ENCODE data around the gene MCEE. TPM values are rescaled to one million over a fixed set of nuclear protein-coding genes. Genes with fewer than 3 reads are reported as not detected.
"Not testable (repeated sequence)": the region's sequence is repeated elsewhere in the genome, so short reads cannot be mapped to it uniquely, and the experiment has no call there.

The MCEE gene
- total RNA-seq (32.7 and 32.8 TPM in 2 replicates), polyA plus RNA-seq (51.1 and 57.5 TPM in 2 replicates)

- Histone ChIP-seq H3K4me1 (ENCODE audit: low read depth) (no peaks in the 10 kb centered on the region), H3K4me3 (peak within 1 kb of the TSS; percentile 74), H3K36me3 (peaks cover 19% of the 10 kb centered on the region), H3K9me3 (ENCODE audit: low read depth) (no peaks in the 10 kb centered on the region), H3K27ac (peak within 1 kb of the TSS; percentile 97), H3K27me3 (no peaks in the 10 kb centered on the region)
- TF ChIP-seq CTCF (IDR thresholded peaks at IDR 0.05; ENCODE audit: low read depth, low read length), result no peak
- peak; percentile 94 to 95 for DNase-seq (ENCODE audit: low read depth in 1 of 2, low spot score in 1 of 2)
Observed at GRCh38 chr2:71130152-71130904, at the start of gene MCEE, which contains the start of gene MPHOSPH10. Gene MCEE, minus strand, starts transcription at chr2:71130229. Its CDS starts 10 bp downstream, at chr2:71130219. Gene MPHOSPH10, plus strand, starts transcription at chr2:71130634. Its CDS starts 32 bp downstream, at chr2:71130666.

GRCh38 chr2:71178836-71179235, 48.8 kb upstream of the MCEE start:
- H3K4me1 ChIP-seq (ENCODE audit: low read depth); DNase-seq (ENCODE audit: low read depth in 1 of 2, low spot score in 1 of 2); H3K36me3 ChIP-seq; H3K27me3 ChIP-seq; H3K4me3 ChIP-seq; H3K9me3 ChIP-seq (ENCODE audit: low read depth); H3K27ac ChIP-seq: not testable (repeated sequence)

- no peaks in the 10 kb centered on the region for H3K27me3 ChIP-seq
- DNase-seq (ENCODE audit: low read depth in 1 of 2, low spot score in 1 of 2), result no peak
- H3K27ac ChIP-seq, result no peak overlapping the region
Observed at GRCh38 chr2:71174207-71174606, 44.2 kb upstream of the MCEE start.

GRCh38 chr2:71173096-71173495, 43.1 kb upstream of the MCEE start:
- Histone ChIP-seq H3K36me3 (no peaks in the 10 kb centered on the region), H3K27me3 (no peaks in the 10 kb centered on the region), H3K4me1 (ENCODE audit: low read depth) (peaks cover 5% of the 10 kb centered on the region), H3K27ac (no peak overlapping the region), H3K4me3 (no peak overlapping the region), H3K9me3 (ENCODE audit: low read depth) (no peaks in the 10 kb centered on the region)
- TF ChIP-seq CTCF (IDR thresholded peaks at IDR 0.05; ENCODE audit: low read depth, low read length), result no peak
- no peak for DNase-seq (ENCODE audit: low read depth in 1 of 2, low spot score in 1 of 2)

More at GRCh38 chr2:71174207-71174606, 44.2 kb upstream of the MCEE start:
- H3K4me3 ChIP-seq, result no peak overlapping the region
- TF ChIP-seq CTCF (IDR thresholded peaks at IDR 0.05; ENCODE audit: low read depth, low read length), result no peak
- no peaks in the 10 kb centered on the region for H3K9me3 ChIP-seq (ENCODE audit: low read depth)
- peaks cover 5% of the 10 kb centered on the region for H3K4me1 ChIP-seq (ENCODE audit: low read depth)
- H3K36me3 ChIP-seq, result no peaks in the 10 kb centered on the region

GRCh38 chr2:71166812-71167211, 36.8 kb upstream of the MCEE start:
- no peak for TF ChIP-seq CTCF (IDR thresholded peaks at IDR 0.05; ENCODE audit: low read depth, low read length)
- no peak overlapping the region for H3K4me3 ChIP-seq
- H3K9me3 ChIP-seq (ENCODE audit: low read depth), result no peaks in the 10 kb centered on the region

GRCh38 chr2:71157124-71157793, 27.2 kb upstream of the MCEE start:
- DNase-seq (ENCODE audit: low read depth in 1 of 2, low spot score in 1 of 2), result peak; percentile 50 to 87
- Histone ChIP-seq H3K4me1 (ENCODE audit: low read depth) (no peaks in the 10 kb centered on the region), H3K9me3 (ENCODE audit: low read depth) (no peaks in the 10 kb centered on the region), H3K27ac (no peak overlapping the region), H3K36me3 (no peaks in the 10 kb centered on the region), H3K4me3 (no peak overlapping the region), H3K27me3 (no peaks in the 10 kb centered on the region)
- peak; percentile 68 for TF ChIP-seq CTCF (IDR thresholded peaks at IDR 0.05; ENCODE audit: low read depth, low read length)

More at GRCh38 chr2:71166812-71167211, 36.8 kb upstream of the MCEE start:
- H3K27me3 ChIP-seq, result no peaks in the 10 kb centered on the region
- no peak for DNase-seq (ENCODE audit: low read depth in 1 of 2, low spot score in 1 of 2)
- H3K27ac ChIP-seq, result no peak overlapping the region
- H3K36me3 ChIP-seq, result no peaks in the 10 kb centered on the region
- H3K4me1 ChIP-seq (ENCODE audit: low read depth), result no peaks in the 10 kb centered on the region
